Activated CD8-positive, alpha-beta memory T cell treated with anti-CD3 and anti-CD28 coated beads, Interleukin-2, amount 50 U/mL, for 24 hours (primary cell): ENCODE measurements around the gene MPV17L2.
A peak's percentile ranks its signal among the peaks of the same experiment; 100 is the strongest.

Experiments
- DNase-seq: peaks from one replicate; pipeline ENCODE4 v3.0.0-alpha.2; 2020; ENCODE audit errors: extremely low read depth

The MPV17L2 gene

DNA sequence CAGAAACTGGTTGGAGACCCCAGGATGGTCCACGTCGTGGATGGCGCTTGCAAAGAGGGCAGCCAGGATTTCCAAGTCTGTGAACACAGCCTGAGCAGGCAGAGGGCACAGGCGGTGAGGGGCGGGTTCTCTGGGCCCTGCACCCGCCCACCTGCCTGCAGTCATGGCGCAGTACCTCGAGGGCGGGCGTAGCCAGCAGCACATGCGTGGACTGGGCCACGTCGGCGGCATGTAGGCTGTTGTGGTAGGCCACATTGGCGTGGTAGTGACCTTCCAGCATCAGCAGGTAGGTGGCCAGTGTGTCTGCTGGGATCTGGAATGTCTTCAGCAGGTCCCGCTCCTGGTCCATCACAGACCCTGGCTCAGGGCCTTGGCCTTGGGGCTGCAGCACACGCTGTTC is 25.1 kb downstream of the MPV17L2 start:
- no peak for DNase-seq

DNA sequence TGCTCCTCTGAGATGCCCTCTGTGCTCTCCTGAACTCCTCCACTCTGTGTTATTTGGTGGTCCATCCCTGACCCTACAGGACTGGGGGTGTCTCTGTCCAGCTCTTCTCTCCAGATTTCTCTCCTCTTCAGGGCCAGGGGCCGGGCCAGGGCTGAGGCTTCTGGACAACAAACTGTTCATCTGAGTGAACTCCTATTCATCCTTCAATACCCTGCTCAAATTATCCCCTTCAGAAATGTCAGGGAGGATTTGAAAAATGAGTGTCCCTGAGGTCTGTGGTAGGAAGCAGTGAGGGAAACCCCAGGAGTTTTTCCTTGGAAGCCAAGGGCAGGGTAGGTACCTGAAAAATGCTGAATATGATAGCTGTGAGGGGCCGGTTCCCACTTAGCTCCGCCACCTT is 25.6 kb downstream of the MPV17L2 start:
- DNase-seq = no peak

DNA sequence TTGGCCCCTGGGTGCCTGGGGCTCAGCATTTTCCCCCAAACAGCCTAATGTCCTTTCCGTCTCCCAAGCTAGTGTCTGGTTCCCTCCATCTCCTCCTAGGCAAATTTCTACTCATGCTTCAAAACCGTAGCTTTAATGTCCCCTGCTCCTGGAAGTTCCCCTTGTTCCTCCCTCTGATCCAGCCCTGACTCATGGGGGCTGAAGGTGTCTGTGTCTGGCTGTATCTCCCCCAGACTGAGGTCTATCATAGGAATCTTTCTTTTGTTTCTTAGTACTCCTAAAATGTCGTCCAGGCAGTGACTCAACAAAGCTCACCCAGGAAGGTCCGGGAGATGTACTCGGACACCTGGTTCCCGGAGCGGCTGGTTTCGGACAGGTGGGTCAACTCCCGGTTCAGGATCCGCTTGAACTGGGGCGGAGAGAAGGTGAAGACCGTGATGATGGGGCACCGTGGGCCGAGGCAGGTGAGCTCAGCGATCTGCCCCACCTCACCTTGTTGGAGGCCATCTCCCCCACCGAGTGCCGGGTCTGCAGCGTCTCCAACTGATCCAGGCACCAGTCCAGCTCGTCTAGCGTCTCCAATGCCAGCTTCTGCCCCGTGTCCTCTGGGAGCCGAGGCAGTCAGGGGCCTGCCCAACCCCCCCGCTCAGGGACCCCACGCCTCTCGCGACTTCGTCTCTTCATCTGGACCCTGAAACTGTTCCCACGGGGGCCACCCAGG is 27.1 kb downstream of the MPV17L2 start:
- no peak for DNase-seq

DNA sequence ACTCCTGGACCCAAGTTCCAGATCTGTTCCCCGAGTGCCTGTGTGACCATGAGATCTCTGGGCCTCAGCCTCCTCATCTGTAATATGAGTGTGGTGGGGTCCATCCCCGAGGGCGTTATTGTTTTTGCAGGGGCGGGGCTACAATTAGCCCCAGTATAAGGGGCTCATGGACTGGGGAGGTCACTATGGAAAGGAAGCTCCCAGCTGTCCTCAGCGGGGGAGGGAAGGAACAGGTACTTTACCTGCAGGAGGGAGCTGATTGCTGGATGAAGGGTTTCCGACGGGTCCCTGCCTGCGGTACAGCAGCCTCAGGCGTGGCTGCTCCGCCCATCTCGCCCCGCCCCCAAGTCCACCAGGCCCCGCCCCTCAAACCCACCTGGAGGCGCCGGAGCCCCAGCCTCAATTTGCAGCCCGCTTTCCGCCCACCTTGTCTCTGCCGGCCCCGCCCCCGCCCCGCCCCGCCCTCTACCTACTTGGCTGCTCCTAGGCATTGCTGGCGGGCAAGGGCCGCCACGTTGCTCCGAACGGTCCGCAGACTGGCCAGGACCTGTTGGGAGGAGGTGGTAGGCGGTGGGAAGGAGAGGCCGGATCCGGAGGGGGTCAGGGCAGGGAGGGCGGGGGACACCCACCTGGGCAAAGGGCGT is 27.7 kb downstream of the MPV17L2 start:
- DNase-seq = no peak

DNA sequence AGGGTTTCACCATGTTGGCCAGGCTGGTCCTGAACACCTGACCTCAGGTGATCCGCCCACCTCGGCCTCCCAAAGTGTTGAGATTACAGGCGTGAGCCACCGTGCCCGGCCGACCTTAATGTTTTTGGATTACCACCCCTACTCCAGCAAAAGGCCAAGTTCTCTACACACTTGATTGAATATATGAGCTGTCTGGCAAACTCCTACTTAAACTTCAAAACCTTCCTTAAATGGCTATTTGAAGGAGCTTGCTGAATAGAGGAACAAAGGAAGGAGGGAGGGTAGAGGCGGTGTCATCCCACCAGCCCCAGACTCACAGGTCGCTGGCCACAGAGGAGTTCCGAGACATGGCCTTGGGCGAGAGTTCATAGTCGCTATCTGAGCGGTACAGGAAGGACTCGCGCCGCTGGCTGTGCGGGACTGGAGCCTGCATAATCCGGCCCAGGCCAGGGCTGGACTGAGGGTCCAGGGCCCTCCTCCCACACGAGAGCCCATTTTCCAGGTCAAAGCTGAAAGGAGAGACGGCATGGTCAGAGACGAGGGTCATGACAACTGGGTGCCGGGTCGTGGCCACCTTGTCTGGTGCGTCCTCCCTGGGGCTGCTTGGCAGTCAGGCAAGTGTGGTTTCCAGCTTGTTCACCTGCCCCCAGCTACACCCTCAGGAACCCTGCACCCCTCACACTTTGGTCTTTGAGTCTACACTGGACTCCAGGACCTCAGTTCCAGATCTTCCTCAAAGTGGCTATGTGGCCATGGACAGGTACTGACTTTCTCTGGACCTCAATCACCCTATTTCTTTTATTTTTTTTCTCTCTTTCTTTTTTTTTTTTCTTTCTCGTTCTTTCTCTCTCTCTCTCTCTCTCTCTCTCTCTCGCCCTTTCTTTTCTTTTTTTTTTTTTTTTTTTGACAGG is 29.1 kb downstream of the MPV17L2 start:
- no peak for DNase-seq

DNA sequence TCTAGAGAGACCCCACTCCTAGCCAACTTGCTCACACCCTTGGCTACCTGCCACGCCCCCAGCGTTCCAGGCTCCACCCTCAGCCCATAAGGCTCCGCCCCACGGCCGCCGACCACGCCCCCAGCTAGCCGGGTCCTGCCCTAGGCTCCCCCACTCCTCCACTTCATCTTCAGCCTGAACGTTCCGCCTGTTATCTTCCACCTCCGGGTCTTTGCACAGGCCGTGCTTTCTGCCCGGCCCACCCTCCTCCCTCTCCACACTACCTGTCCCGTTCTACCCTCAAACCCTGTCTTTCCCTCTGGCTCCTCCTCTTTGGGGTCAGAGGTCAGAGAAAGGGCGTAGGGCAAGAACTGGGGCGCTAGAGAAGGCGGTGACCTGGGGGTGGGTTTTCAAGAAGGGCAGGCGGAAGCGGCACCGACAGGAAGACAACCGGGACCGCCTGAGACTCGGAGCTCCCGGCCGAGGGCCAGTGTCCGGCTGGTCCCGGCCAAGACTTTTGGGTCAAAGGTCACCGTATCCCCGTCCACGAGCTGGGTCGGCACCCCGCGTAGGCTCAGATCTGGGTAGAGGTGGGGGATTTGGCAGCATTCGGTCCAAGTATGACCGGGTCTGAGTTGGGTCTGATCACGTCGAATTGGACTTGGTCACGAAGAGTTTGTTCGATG is 31.0 kb downstream of the MPV17L2 start:
- DNase-seq = no peak

DNA sequence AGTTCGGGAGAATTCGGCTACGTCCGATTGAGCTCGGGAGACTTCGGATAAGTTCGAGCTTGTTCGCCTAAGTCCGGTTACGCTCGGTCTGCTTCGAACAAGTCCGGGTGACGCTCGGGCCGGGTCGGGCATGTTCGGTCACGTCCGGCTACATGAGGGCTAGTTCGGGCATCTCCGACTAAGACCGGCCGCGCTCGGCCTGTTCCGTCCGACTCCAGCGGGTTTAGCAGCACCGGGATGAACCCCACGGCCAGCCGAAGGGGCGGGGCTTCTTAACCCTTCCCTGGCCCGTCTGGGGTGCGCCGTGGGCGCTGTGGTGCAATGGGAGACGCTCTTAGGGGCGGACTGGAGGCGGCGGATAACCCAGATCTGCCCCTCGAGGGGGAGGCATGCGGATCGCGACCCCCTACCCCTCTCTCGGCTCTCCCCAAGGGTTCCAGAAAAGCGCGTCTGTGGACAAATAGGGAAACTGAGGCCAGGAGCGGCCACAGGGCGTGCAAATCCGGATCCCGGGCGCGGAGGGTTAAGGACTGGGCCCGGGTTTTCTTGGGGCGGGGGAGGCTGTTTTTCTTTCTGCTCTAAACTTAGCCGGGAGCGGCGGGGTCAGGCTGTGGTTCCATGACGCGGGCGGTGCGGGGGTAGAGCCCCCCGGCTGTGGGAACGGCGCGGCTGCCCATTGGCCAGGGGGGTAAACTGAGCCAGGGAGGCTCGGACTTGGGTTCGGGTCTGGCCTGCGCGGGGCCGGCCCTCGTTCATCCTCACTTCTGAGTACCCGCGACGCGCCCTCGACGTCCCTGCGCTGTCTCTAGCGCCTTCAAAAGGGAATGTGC is 31.7 kb downstream of the MPV17L2 start:
- DNase-seq = peak; percentile 83

DNA sequence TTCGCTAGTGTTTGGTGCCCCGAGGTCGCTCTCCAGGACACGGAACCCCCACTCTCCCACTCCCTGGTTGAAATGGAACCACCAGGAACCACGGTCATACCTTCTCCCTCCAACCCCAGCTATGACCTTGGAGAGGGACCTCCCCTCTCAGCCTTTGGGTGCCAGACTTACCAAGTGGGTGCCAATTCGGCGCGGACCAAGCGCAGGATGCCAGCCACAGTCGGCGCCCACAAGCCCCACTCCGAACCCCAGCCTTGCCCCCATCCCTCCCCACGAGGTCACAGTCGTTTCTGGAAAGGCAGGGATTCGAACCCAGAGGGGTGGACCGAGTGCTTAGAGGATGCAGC is 32.3 kb downstream of the MPV17L2 start:
- no peak for DNase-seq

DNA sequence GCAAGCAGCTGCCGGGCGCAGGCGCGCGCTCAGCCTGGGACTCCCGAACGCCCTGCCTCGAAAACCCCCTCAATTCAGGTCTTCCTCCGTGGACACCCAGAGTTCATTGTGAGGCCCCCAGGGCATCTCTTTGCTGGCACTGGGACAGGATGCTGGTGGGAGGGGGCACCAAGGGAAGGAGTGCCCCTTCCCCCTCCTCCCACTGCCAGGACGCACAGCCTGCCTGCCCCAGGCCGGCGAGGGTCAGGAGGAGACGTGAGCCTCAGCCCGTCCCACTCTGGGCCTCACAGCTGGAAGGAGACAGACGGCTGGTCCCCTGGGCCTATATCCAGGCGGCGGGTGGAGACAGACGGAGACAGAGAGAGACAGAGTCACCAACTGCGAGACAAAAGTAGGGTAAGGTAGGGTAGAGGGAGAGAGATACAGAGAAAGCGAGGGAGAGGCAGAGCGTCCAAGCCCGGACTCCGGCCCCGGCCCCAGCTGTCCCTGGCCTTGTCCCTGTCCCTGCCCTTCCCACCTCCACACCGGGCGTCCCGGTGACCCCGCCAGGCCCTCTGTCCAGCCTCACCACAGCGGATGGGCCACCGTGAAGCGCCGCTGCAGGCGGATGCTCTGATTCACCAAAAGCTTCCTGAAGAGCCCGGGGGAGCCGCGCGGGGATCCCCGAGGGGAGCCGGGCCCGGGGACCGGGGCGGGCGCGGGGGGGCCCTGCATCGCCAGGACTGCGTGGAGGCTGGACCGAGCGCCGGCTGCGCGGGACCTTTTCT is 32.9 kb downstream of the MPV17L2 start, which contains the start of gene PDE4C:
TSS of gene PDE4C (minus strand) at position 737 of the 767 bp plus-strand sequence. CDS start at position 714, 23 bp downstream.
- no peak for DNase-seq

DNA sequence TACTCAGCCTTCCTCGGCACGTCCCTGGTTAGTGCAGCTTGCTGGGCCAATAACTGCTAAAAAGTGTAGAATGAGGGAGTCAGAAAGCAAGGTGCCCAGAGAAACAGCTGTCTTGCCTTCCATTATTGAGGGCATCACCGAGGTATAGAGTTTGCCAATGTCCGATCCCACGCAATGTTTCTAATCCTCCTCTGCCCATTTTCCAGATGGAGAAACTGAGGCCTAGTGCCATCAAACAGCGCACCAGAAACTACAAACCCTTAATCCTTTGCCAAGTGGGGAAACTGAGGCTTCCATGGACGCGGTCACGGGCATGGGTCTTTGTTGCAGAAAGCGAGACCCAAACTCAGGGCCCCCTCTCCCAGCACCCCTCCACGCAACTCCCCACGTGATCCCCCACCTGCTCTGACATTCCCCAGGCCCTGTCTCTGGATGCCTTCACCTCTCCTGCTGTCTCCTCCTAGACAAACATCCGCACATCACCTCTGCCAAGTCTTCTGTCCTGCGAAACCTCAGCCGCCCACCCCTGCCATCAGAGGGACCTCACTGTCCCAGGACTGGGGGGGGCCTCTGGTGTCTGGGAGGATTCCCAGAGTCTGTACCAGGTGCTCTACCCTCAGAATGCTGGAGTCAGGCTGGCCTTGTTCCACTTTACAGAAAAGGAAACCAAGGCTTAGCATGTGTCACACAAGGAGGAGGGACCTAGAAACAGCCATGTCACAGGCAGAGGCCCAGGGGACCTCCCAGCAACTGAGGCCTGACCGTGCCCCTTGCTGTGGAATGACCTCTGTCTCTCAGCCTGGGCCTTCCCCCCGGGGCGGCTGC is 34.1 kb downstream of the MPV17L2 start:
- no peak for DNase-seq

DNA sequence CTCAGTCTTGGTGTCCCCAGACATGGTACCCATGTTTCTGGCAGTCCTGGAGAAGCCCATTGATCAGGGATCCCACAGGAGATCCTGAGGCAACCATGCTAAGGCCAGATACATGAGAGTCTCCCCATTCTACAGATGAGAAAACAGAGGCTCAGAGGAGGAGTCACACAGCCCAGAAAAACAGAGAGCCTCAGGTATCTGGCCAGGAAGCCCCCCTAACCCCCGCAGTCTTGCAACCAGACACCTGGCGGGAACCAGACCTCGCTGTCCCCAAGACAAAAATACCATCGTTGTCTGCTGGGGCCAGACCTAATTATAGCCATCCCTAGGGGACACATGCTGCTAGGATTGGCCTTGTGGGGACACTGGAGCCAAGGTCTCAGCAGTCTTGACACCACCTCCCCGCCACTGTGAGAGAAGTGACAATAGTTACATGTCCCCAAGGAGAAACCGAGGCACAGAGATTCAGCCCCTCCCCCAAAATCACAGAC is 34.8 kb downstream of the MPV17L2 start:
- no peak for DNase-seq

DNA sequence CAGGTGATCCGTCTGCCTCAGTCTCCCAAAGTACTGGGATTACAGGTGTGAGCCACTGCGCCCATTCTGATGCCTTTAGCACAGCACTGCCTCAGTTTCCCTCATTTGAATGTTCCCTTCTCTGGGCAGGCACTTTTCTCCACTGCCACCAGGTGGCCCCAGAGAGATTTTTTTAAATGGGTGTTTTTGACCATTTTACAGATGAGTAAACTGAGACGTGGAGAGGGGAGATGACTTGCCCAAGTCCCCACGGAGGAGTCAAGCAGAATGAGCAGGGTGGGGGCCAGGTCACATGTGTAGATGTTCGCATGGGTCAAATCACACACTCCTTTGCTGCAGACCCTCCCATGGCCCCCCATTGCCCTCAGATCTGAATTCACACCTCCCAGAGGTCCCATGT is 36.5 kb downstream of the MPV17L2 start:
- no peak for DNase-seq

DNA sequence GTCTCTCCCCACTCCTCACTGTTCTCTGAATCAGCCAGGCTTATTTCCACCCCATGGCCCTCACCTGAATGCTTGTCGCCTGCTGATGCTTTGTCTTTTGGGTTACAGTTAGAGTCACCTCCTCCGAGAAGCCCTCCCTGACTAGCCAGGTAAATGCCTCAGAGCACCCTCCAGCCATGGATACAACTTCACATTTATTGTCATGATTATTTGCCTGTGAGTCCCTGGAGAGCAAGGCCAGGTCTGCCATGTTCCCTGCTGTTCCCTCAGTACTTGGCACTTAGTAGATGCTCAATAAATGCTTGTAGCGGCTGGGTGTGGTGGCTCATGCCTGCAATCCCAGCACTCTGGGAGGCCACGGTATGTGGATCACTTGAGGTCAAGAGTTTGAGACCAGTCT is 36.9 kb downstream of the MPV17L2 start:
- no peak for DNase-seq

DNA sequence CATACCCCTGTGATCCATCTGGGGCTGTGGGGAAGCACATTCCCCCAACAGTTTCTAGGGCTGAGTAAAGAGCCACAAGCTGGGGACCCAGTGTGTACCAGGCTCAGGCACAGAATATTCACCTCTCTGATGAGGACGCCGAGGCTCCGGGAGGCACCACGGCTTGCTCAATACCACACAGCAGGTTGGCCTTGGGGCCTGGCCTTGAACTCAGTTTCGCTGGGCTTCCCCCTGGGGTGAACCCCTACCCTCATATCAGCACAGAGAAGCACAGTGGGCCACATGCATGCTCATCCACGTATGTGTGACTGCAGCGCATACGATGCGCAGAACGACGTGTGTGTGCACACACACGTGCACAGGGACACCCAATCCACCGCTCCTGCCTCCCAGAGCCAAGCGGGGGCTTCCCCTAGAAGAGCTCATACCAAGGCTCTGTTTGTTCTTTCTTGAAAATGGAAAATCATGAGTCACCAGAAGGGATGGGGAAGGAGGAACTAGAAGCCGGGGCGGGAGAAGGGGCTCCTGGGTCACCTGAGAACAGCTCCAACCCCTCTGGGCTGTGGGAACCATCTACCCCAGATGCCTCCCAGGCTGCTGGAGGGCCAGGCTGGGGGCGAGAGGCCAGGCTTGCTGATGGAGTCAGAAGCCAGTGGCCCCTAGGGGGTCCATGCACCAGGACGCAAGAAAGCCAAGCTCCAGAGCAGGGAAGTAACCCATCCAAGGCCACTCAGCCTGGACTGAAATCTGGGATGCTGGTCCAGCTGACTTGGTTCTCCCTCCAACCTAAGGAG is 38.1 kb downstream of the MPV17L2 start:
- no peak for DNase-seq

DNA sequence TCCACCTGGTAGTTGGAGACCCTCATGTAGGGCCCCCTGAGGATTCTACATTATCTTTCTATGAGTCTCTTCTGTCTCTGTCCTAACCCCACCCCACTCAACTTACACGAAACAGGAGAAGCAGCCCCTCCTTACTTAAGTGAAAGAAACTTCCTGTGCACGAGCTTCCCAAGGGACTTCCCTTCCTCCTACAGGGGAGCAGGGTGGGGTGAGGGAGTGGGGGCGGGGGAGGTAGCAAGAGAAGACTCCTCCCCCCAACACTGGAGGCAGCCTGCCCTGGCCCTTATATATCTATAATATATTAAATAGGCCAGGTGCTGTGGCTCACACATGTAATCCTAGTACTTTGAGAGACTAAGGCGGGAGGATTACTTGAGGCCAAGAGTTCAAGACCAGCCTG is 38.8 kb downstream of the MPV17L2 start:
- no peak for DNase-seq

DNA sequence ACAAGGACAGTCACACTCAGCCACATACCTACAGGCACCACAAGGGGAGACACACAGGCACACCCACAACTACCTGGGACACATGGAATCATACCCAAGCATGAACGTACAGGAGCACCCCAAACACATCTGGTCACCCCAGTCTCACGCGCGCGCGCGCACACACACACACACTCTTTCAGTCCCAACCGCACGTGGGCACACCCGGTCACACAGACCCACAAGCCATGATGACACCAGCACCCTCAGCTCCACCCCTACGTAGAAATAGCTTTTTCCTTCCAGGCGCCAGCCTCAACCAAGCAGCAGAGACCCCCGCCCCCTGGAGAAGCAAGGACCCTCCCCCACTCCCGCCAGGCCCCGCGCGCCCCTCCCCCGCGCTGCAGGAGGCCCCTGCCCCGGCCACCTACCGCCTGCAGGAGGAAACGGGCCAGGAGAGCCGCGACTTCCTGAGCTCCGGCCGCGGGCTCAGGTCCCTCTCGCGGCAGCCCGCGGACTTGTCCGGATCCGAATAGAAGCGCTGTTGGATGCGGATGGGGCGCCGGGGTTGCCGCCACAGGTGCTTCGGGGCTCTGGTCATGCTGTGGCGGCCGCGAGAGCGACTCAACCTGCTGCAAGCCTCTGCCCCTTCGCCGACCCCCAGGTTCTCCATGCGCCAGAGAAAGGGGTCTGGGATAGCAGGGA is 39.7 kb downstream of the MPV17L2 start:
- DNase-seq = no peak

DNA sequence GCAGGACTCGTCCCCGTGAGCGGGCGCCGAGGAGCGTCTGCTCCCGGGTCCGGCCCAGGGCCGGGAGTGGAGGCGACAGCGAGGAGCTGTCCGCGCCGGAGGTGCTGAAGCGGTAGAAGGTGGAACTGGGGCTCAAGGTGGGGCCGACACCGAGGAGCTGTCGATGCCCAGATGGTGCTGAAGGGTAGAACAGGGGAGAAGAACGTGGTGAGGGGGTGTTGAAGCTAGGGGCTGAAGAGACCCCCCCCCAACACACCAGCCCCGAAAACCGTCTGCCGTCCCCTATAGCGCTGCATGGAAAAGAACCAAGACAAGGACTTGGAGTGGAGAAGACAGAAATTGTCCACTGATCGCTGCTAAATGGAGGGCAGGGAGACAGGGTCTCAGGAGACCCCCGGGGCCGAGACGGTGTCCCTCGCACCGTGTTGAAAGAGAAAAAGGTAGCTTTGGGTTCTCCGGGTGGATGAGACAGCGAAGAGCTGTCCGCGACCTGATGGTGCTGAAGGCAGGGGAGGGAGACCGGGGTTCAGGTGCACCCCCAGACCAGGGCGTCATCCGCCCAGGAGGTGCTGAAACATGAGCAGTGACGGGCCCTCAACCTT is 40.3 kb downstream of the MPV17L2 start:
- DNase-seq = no peak

DNA sequence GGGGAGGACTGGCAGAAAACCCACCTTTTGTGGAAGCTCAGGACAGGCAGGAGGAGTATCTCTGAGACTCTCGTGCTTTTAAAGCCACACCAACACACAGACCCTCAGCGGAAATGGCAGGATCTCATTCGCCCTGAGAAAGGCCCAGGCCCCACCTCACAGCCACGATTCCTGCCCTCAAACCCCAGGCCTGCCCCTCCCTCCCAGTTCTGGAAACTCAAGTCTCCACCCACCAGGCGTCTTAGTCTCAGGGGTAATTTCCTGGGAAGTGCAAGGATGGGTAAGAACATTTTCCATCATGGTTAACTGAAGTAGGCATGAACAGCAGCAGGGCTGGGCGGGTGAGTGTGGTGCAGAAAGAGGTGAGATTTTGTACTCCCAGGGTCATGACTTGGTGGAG is 41.2 kb downstream of the MPV17L2 start:
- no peak for DNase-seq
